Measurements from ENCODE around the gene NEK9. TPM values are rescaled to one million over a fixed set of nuclear protein-coding genes. Genes with fewer than 3 reads are reported as not detected.

NEK9 gene
- total RNA-seq, 1 donor from 2014 or later = 113 TPM

GRCh38 chr14:75094896-75095295 is 32.0 kb downstream of the NEK9 start:
- Mint-ChIP-seq H3K36me3 (ENCODE audit: low read depth) (peaks cover 12% of the 10 kb centered on the region), H3K4me1 (no peaks in the 10 kb centered on the region), H3K27ac (ENCODE audit: unreplicated experiment) (no peak overlapping the region), H3K27me3 (ENCODE audit: low read depth) (no peaks in the 10 kb centered on the region), H3K9me3 (no peaks in the 10 kb centered on the region), H3K4me3 (no peak overlapping the region)
- no peak for TF ChIP-seq CTCF (conservative IDR thresholded peaks at IDR 0.05)
- no peak for DNase-seq (ENCODE audit: low read depth, low spot score)

- Mint-ChIP-seq H3K36me3 (ENCODE audit: low read depth) (peaks cover 5% of the 10 kb centered on the region), H3K9me3 (no peaks in the 10 kb centered on the region), H3K4me1 (no peaks in the 10 kb centered on the region), H3K27ac (ENCODE audit: unreplicated experiment) (no peak overlapping the region), H3K27me3 (ENCODE audit: low read depth) (no peaks in the 10 kb centered on the region), H3K4me3 (no peak overlapping the region)
- TF ChIP-seq CTCF (conservative IDR thresholded peaks at IDR 0.05) = no peak
- no peak for DNase-seq (ENCODE audit: low read depth, low spot score)
Measured at GRCh38 chr14:75092698-75093097, 34.1 kb downstream of the NEK9 start.

- H3K27me3 Mint-ChIP-seq (ENCODE audit: low read depth) = no peaks in the 10 kb centered on the region
- no peak for TF ChIP-seq CTCF (conservative IDR thresholded peaks at IDR 0.05)
- no peaks in the 10 kb centered on the region for H3K4me1 Mint-ChIP-seq
- no peak overlapping the region for H3K4me3 Mint-ChIP-seq
- no peaks in the 10 kb centered on the region for H3K9me3 Mint-ChIP-seq
- peaks cover 5% of the 10 kb centered on the region for H3K36me3 Mint-ChIP-seq (ENCODE audit: low read depth)
- no peak overlapping the region for H3K27ac Mint-ChIP-seq (ENCODE audit: unreplicated experiment)
- DNase-seq (ENCODE audit: low read depth, low spot score) = no peak
Measured at GRCh38 chr14:75091251-75091650, 35.6 kb downstream of the NEK9 start.

GRCh38 chr14:75090353-75090752 is 36.5 kb downstream of the NEK9 start:
- Mint-ChIP-seq H3K27me3 (ENCODE audit: low read depth) (no peaks in the 10 kb centered on the region), H3K9me3 (no peaks in the 10 kb centered on the region), H3K4me1 (no peaks in the 10 kb centered on the region), H3K36me3 (ENCODE audit: low read depth) (peaks cover 5% of the 10 kb centered on the region), H3K27ac (ENCODE audit: unreplicated experiment) (no peak overlapping the region), H3K4me3 (no peak overlapping the region)
- TF ChIP-seq CTCF (conservative IDR thresholded peaks at IDR 0.05) = no peak
- no peak for DNase-seq (ENCODE audit: low read depth, low spot score)

- Mint-ChIP-seq H3K4me3 (no peak overlapping the region), H3K27me3 (ENCODE audit: low read depth) (no peaks in the 10 kb centered on the region), H3K9me3 (no peaks in the 10 kb centered on the region), H3K27ac (ENCODE audit: unreplicated experiment) (no peak overlapping the region), H3K36me3 (ENCODE audit: low read depth) (no peaks in the 10 kb centered on the region), H3K4me1 (no peaks in the 10 kb centered on the region)
- TF ChIP-seq CTCF (conservative IDR thresholded peaks at IDR 0.05) = peak; percentile 86
- DNase-seq (ENCODE audit: low read depth, low spot score) = peak; percentile 61
Measured at GRCh38 chr14:75088566-75089373, 38.1 kb downstream of the NEK9 start.

Measured in neural crest cell (in vitro differentiated cells).